HG03095 (cell line): ENCODE results near the gene ZMAT5.
"Not testable (repeated sequence)": the region's sequence is repeated elsewhere in the genome, so short reads cannot be mapped to it uniquely, and the experiment has no call there.

Experiments used
- ATAC-seq: cut with Tn5 transposase; IDR thresholded peaks from one replicate; pipeline ENCODE4 v1.9.1; 2021; ENCODE audit warnings: moderate library complexity; ENCODE audit not compliant: unreplicated experiment

ZMAT5 gene

GRCh38 chr22:29755889-29756288, 10.9 kb downstream of the ZMAT5 start:
- no peak for ATAC-seq

- not testable (repeated sequence) for ATAC-seq
These were observed 12.0 kb downstream of the ZMAT5 start for GRCh38 chr22:29754658-29755395.

DNA sequence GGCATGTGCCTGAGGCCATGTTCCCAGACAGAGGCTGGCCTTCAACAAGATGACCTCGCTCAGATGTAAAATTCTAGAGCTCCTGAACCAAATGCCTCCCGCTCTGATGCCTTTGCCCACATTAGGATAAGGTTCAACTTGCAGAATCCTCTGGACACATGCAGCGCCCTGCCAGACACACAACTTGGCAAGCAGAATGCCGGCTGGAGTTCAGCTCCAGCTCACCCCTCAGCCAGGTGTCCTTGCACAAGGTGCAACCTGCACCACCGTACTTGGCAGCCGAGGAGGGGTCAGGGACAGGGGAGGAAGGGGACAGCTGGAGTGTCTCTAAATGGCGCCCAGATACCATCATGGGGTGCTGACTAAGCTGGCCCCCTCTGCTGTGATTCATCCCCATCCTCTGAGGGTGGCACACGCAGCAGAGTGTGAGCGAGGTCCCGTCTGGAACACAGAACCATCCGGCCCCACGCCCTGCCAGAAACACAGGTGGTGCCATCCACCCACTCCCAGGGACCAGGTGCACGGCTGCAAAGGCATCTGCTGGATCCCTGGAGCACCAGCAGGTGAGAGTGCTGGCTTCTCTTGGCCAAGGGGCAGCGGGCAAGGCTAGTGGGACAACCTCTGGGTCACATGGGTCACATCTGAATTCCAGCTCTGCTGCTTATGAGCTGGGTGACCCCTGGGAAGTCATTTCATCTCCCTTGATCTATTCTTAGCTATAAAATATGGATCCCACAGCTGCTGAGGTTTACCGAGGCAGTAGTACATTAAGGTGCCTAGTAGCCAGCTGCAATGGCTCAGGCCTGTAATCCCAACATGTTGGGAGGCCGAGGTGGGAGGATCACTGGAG, 12.8 kb downstream of the ZMAT5 start:
- ATAC-seq, result no peak

- ATAC-seq, result no peak
These were observed 15.1 kb downstream of the ZMAT5 start for GRCh38 chr22:29751669-29752068.

DNA sequence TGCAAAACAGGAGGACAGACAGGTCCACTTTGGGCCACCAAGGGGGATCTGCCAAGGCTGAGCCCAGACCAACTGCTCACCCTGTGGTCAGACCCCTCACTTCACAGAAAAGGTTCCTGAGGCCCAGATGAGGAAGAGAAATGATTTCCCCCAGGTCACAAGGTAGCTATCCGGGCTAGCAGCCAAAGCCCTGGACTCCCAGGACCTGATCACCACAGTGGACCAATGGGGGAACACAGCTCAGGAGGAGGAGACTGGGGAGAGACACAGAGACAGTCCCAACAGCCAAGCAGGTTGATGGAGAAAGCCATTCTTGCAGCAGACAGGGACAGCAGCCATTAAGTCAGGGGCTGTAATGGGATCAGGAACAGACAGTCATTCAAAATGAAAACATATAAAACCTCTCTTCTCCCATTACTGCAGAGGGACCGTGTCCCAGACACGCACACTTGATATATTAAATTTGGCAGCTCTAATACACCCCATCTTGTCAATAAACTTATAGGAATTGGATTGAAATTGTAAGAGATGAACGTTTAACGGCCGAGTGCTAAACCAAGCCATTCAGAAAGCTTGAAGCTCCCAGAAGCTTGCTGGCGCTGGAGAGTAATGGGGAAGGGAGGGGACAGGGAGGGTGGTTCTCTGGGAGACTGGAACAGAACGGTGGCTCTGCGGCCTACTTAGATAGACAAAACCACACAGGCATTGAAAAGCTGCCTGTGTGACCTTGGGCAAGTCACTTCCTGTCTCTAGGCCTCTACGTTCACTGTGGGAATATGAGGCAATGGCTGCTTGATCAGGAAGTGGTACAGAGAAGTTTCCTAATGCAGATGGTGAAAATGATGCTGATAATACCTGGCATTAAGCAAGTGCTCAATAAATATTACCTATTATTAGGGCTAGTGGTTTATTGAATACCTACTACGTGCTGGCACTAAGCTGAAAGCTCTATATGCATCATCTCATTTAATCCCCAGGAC, 16.0 kb downstream of the ZMAT5 start:
- no peak for ATAC-seq

GRCh38 chr22:29750029-29750428, 16.8 kb downstream of the ZMAT5 start:
- ATAC-seq, result no peak

DNA sequence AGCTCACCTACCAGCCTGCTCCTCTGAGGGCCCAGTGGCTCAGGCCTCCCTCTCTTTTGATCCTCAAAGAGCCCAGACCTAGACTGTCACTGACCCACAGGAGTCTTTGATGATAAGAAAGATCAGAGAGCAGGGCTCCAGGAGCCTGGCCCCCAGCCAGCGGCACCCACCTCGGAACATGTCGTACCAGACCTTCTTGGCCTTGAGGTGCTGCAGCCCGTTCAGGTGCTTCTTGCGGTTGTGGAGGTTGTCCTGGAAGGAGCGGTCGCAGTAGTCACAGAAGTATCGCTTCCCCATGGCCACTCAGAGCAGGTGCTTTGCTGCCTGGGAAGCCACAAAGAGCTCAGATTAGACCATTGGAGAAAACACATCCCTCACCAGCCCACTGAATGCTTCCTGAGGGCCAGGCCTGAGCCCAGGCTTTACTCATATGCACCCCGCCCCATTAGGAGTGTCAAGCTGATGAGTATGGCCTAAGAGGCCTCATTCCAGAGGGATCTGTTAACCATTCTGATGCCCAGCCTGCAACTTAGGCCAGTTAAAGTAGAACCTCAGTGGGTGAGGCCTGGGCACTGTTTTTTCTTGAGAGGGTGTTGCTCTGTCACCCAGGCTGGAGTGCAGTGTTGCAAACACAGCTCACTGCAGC, 18.4 kb downstream of the ZMAT5 start:
- ATAC-seq, result no peak

DNA sequence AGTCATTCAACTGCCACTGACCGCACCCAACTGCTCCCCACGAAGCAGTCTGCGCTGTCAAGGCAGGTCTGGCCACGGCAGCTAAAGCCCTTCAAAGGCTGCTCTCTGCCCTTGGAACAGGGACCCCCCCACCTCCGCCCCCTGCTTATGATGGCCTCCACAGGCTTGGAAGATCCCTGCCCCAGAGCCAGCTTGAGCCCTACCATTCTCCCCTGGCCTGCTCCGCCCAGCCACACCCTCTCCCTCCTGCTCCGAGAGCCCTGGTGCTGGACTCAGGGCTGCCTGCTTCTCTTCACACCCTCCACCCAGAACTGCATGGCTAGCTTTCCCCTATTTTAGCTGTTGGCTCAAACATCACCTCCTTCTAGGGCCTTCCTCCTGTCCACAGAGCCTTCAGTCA, 19.0 kb downstream of the ZMAT5 start:
- no peak for ATAC-seq

DNA sequence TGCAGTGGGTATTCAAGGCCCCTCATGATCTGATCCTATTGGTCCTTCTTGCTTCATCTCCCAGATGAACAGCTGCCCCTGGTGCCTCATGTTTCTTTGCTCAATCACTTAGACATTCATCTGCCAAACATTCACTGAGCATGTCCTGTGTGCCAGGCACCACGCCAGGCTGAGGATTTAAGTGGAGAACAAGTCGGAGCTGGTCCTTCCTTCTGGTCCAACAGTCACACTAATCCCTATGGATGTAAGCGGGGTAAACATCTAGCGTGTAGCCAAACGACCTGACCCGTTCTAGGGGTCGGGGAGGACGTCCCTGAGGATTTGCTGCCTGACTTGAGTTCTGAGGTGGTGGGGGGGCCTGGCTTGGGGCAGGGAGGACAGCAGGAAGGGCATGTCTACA, 21.9 kb downstream of the ZMAT5 start:
- ATAC-seq, result no peak

- no peak for ATAC-seq
These were observed 24.5 kb downstream of the ZMAT5 start for GRCh38 chr22:29742326-29742725.

DNA sequence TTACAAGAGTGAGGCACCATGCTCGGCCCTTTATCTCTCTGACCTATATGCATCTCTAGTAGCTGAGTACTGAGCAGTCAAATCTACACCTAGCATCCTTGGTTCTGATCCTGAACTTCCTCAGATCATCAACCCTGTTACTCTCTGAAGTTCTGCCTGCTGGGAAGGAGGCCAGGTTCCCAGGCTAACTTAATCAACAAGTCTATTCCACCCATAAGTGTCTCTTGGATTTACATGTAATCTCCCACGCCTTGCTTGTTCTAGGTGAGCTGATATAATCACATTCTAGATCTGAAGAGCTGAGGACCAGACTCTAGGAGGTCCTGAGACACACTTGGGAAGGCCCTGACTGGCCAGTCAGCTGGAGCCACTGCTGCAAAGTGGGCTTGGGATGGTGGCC, 24.9 kb downstream of the ZMAT5 start:
- ATAC-seq, result no peak

- ATAC-seq, result no peak
These were observed 26.6 kb downstream of the ZMAT5 start for GRCh38 chr22:29740216-29740615.

DNA sequence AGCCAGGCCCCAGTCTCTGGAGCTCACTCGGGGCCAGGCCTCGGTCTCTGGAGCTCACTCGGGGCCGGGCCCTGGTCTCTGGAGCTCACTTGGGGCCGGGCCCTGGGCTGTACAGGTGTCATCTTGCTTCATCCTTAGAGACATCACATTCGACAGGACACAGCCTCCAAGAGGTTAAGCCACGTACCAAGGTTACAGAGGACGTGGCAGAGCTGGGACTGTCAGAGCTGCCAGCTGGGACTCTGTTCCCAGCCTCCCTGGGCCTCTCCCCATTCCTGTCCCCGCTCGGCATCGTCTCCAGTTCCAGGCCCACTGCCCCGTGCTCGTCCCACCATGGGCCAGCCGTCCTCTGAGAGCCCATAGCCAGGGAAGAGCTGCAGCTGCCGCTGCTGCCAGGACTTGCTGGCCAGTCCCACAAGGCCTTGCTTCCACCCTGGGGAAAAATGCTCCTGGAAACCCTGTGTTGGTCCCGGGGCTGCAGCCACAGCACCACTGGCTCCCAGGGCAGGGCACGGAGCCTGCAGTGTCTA, 27.4 kb downstream of the ZMAT5 start:
- ATAC-seq, result no peak

- ATAC-seq, result no peak
These were observed 28.5 kb downstream of the ZMAT5 start for GRCh38 chr22:29738118-29738815.

DNA sequence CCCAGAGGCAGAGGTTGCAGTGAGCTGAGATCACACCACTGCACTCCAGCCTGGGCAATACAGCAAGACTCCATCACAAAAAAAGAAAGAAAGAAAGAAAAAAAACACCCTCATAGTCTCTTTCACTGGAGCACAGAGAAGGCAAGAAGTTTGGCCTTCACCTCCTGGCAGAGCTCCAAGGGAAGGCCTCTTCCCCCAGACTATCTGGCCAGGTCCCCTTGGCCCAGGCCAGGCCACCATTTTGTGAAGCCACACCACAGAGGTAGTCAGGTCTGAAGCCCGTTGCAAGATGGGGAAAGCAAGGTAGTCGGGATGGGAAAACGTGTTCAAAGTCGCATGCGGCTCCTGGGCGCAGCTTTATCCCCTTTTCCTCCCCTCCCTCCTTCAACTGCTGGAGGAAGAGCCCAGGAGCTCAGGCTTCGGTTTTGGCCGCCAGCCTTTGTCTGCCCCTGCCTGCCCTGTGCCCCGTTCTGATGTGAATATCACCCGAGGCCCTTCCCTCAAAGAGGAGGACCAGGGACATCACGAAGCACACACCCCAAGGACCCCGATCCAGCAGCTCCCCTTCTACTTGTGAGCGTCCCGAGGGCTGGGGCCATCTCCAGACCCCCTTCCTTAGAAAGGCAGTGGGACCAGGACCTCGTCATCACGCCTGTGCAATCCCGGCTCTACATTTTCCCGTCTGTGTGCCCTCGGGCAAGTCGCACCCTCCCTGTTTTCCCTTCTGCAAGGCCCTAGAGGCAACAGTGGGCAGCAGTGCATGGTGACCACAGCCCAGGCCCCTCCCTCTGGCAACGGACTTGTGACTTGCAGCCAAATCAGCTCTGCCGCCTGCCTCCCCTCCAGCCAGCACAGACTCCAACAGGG, 29.3 kb downstream of the ZMAT5 start:
- ATAC-seq, result no peak

GRCh38 chr22:29735416-29735815, 31.4 kb downstream of the ZMAT5 start:
- no peak for ATAC-seq

- no peak for ATAC-seq
These were observed 32.0 kb downstream of the ZMAT5 start for GRCh38 chr22:29734838-29735237.

GRCh38 chr22:29734406-29734805, 32.4 kb downstream of the ZMAT5 start:
- ATAC-seq, result no peak
